Suprapubic skin (tissue), 4 donors: ENCODE measurements around the gene NCBP3. TPM values are rescaled to one million over a fixed set of nuclear protein-coding genes. Genes with fewer than 3 reads are reported as not detected.

Source experiments
- DNase-seq, 2 donors: peaks; one replicate each; pipeline ENCODE4 v3.0.0-alpha.2; 2019; ENCODE audit warnings: low spot score in 2 of 2
- H3K27ac ChIP-seq: fragments of 200-600 bp; sonication (generic); one replicate; pipeline ENCODE4 v1.5.1; 2019
- H3K27me3 ChIP-seq: fragments of 200-600 bp; sonication (generic); one replicate; pipeline ENCODE4 v1.5.1; 2019
- H3K36me3 ChIP-seq: fragments of 200-600 bp; sonication (generic); one replicate; pipeline ENCODE4 v1.5.1; 2019
- H3K4me1 ChIP-seq: fragments of 200-600 bp; sonication (generic); one replicate; pipeline ENCODE4 v1.5.1; 2019
- H3K4me3 ChIP-seq: fragments of 200-600 bp; sonication (generic); one replicate; pipeline ENCODE4 v1.5.1; 2019; ENCODE audit warnings: mild to moderate bottlenecking
- H3K9me3 ChIP-seq: fragments of 200-600 bp; sonication (generic); one replicate; pipeline ENCODE4 v1.5.1; 2019
- CTCF ChIP-seq, 2 donors: fragments of 200-600 bp in 1 of 2; fragments of 450-650 bp in 1 of 2; sonication (generic) in 1 of 2; IDR thresholded peaks; one replicate each; pipeline ENCODE4 v1.5.1; 2016 to 2019; ENCODE audit warnings: antibody characterized with exemption in 2 of 2, mild to moderate bottlenecking in 1 of 2, moderate library complexity in 1 of 2
- EP300 ChIP-seq: sonication (generic); formaldehyde crosslinking; IDR thresholded peaks from one replicate; pipeline ENCODE4 v1.6.1; 2017; ENCODE audit warnings: antibody characterized with exemption
- POLR2A ChIP-seq, 2 donors: fragments of 450-650 bp; IDR thresholded peaks; one replicate each; pipeline ENCODE4 v1.6.1; 2017; ENCODE audit warnings: antibody characterized with exemption in 2 of 2, mild to moderate bottlenecking in 2 of 2, moderate library complexity in 2 of 2
- POLR2AphosphoS5 ChIP-seq, 3 donors: sonication (generic); formaldehyde crosslinking; IDR thresholded peaks; one replicate each; pipeline ENCODE4 v1.6.1; 2017; ENCODE audit warnings: antibody characterized with exemption in 3 of 3
- WGBS: methylation state at CpG from one replicate; pipeline ENCODE4 v1.1.5; 2018; 5-methylcytosine and 5-hydroxymethylcytosine counted together
- total RNA-seq, 4 donors: library from RNA; depleted of rRNA; stranded (reverse); fragments of >200 nt; gene quantifications; one replicate each; pipeline ENCODE4 v1.1.0, GENCODE V29; 2016

The NCBP3 gene
- total RNA-seq, 4 donors from 2014 or later, result 15.4 to 41.8 (median 26.1) TPM

GRCh38 chr17:3812284-3812683 is 33.8 kb downstream of the NCBP3 start:
- WGBS, result 71% methylated on average over 10 of the region's 10 CpGs
- H3K9me3 ChIP-seq, result no peaks in the 10 kb centered on the region
- H3K4me3 ChIP-seq, result no peak overlapping the region
- no peaks in the 10 kb centered on the region for H3K4me1 ChIP-seq
- H3K27me3 ChIP-seq, result no peaks in the 10 kb centered on the region
- TF ChIP-seq CTCF (IDR thresholded peaks at IDR 0.05), result no peak
- TF ChIP-seq POLR2A (IDR thresholded peaks at IDR 0.05), result no peak
- TF ChIP-seq EP300, result no peak
- no peak for DNase-seq
- H3K36me3 ChIP-seq, result peaks cover 95% of the 10 kb centered on the region
- H3K27ac ChIP-seq, result peak overlapping the region; percentile 12

GRCh38 chr17:3810019-3810418 is 36.0 kb downstream of the NCBP3 start:
- H3K4me1 ChIP-seq, result no peaks in the 10 kb centered on the region
- TF ChIP-seq EP300 (no peak), POLR2A (IDR thresholded peaks at IDR 0.05) (no peak), CTCF (IDR thresholded peaks at IDR 0.05) (no peak), POLR2AphosphoS5 (IDR thresholded peaks at IDR 0.05) (no peak)
- WGBS, result 88% methylated on average over 4 of the region's 4 CpGs
- H3K9me3 ChIP-seq, result no peaks in the 10 kb centered on the region
- H3K4me3 ChIP-seq, result no peak overlapping the region
- H3K27me3 ChIP-seq, result no peaks in the 10 kb centered on the region
- H3K36me3 ChIP-seq, result peaks cover 80% of the 10 kb centered on the region
- no peak overlapping the region for H3K27ac ChIP-seq
- DNase-seq, result no peak

GRCh38 chr17:3809135-3809534 is 36.9 kb downstream of the NCBP3 start:
- WGBS, result 57% methylated on average over 4 of the region's 4 CpGs
- Histone ChIP-seq H3K4me1 (no peaks in the 10 kb centered on the region), H3K4me3 (no peak overlapping the region), H3K27ac (no peak overlapping the region), H3K9me3 (no peaks in the 10 kb centered on the region), H3K27me3 (no peaks in the 10 kb centered on the region), H3K36me3 (peaks cover 71% of the 10 kb centered on the region)
- TF ChIP-seq CTCF (IDR thresholded peaks at IDR 0.05) (no peak), EP300 (no peak), POLR2AphosphoS5 (IDR thresholded peaks at IDR 0.05) (no peak), POLR2A (IDR thresholded peaks at IDR 0.05) (no peak)
- no peak for DNase-seq

GRCh38 chr17:3808701-3809100 is 37.3 kb downstream of the NCBP3 start:
- TF ChIP-seq POLR2A (IDR thresholded peaks at IDR 0.05) (no peak), POLR2AphosphoS5 (IDR thresholded peaks at IDR 0.05) (no peak), CTCF (IDR thresholded peaks at IDR 0.05) (no peak), EP300 (no peak)
- Histone ChIP-seq H3K27me3 (no peaks in the 10 kb centered on the region), H3K9me3 (no peaks in the 10 kb centered on the region), H3K27ac (no peak overlapping the region), H3K4me1 (no peaks in the 10 kb centered on the region), H3K4me3 (no peak overlapping the region), H3K36me3 (peaks cover 67% of the 10 kb centered on the region)
- DNase-seq, result no peak
- 57% methylated on average over 7 of the region's 7 CpGs for WGBS

GRCh38 chr17:3805581-3805980 is 40.5 kb downstream of the NCBP3 start:
- DNase-seq, result no peak
- no peak overlapping the region for H3K4me3 ChIP-seq
- WGBS, result 94% methylated on average over 4 of the region's 5 CpGs
- no peak overlapping the region for H3K27ac ChIP-seq
- peaks cover 36% of the 10 kb centered on the region for H3K36me3 ChIP-seq
- TF ChIP-seq POLR2A (IDR thresholded peaks at IDR 0.05) (no peak), CTCF (IDR thresholded peaks at IDR 0.05) (no peak), EP300 (no peak), POLR2AphosphoS5 (IDR thresholded peaks at IDR 0.05) (no peak)
- H3K4me1 ChIP-seq, result peaks cover 4% of the 10 kb centered on the region
- no peaks in the 10 kb centered on the region for H3K27me3 ChIP-seq
- H3K9me3 ChIP-seq, result no peaks in the 10 kb centered on the region
